HEK293 (cell line): ENCODE results near the gene ENAH.
A peak's percentile ranks its signal among the peaks of the same experiment; 100 is the strongest.

ENCODE experiments used
- CTCF ChIA-PET: fragments of 350-600 bp; formaldehyde crosslinking; extraction: SDS; loops from one replicate; lab custom pipeline; 2021; ENCODE audit warnings: antibody characterized with exemption; lab: Yijun Ruan, JAX
- POLR2A ChIA-PET: fragments of 300-600 bp; formaldehyde crosslinking; extraction: SDS; loops from one replicate; lab custom pipeline; 2020; ENCODE audit warnings: antibody characterized with exemption, inconsistent platforms; lab: Yijun Ruan, JAX
- H3K27ac ChIP-seq: fragments of 200-500 bp; sonication (Bioruptor generic); 2 replicates; pipeline ENCODE4 v1.5.1; 2014; ENCODE audit warnings: low read depth, low read length, control low read depth, inconsistent platforms; ENCODE audit errors: extremely low read depth
- H3K36me3 ChIP-seq, 2 experiments: fragments of 200-500 bp in 1 of 2; sonication (Bioruptor generic) in 1 of 2; 1 replicate in 1 of 2; 2 replicates in 1 of 2; pipeline ENCODE4 v1.5.1; 2014 to 2017; ENCODE audit warnings: inconsistent platforms in 2 of 2, low read length in 2 of 2; ENCODE audit not compliant: control insufficient read depth in 2 of 2, insufficient read depth in 1 of 2
- H3K4me1 ChIP-seq: fragments of 200-500 bp; sonication (Bioruptor generic); 2 replicates; pipeline ENCODE4 v1.5.1; 2014; ENCODE audit warnings: mild to moderate bottlenecking, low read length, inconsistent platforms; ENCODE audit not compliant: control insufficient read depth, insufficient read depth
- H3K4me3 ChIP-seq: 2 replicates; pipeline ENCODE4 v1.5.1; 2011; ENCODE audit warnings: low read depth, mild to moderate bottlenecking, control low read depth, low read length, moderate library complexity
- H3K9me3 ChIP-seq: fragments of 200-500 bp; sonication (Bioruptor generic); 2 replicates; pipeline ENCODE4 v1.5.1; 2014; ENCODE audit warnings: low read depth, low read length, inconsistent platforms; ENCODE audit not compliant: control insufficient read depth, insufficient read depth
- AEBP2 ChIP-seq: fragments of 450-650 bp; formaldehyde crosslinking; IDR thresholded peaks from 2 replicates; pipeline ENCODE4 v1.5.1; 2016; ENCODE audit warnings: missing biosample characterization, missing genetic modification characterization, borderline replicate concordance
- FEZF1 ChIP-seq: fragments of 450-650 bp; formaldehyde crosslinking; IDR thresholded peaks from 2 replicates; pipeline ENCODE4 v1.5.1; 2016; ENCODE audit warnings: missing biosample characterization, missing genetic modification characterization
- KLF9 ChIP-seq: fragments of 450-650 bp; formaldehyde crosslinking; IDR thresholded peaks from 2 replicates; pipeline ENCODE4 v1.5.1; 2016; ENCODE audit warnings: missing biosample characterization, missing genetic modification characterization, low read depth
- ZBTB20 ChIP-seq: fragments of 450-650 bp; formaldehyde crosslinking; IDR thresholded peaks from 2 replicates; pipeline ENCODE4 v1.5.1; 2016; ENCODE audit warnings: missing biosample characterization, missing genetic modification characterization
- ZBTB44 ChIP-seq: fragments of 450-650 bp; IDR thresholded peaks from 2 replicates; pipeline ENCODE4 v1.5.1; 2018; ENCODE audit warnings: missing biosample characterization, mild to moderate bottlenecking, missing genetic modification characterization
- ZBTB48 ChIP-seq: fragments of 450-650 bp; formaldehyde crosslinking; IDR thresholded peaks from 2 replicates; pipeline ENCODE4 v1.5.1; 2016; ENCODE audit warnings: missing biosample characterization, missing genetic modification characterization
- ZNF174 ChIP-seq: fragments of 450-650 bp; formaldehyde crosslinking; IDR thresholded peaks from 2 replicates; pipeline ENCODE4 v1.5.0; 2017; ENCODE audit warnings: missing biosample characterization, mild to moderate bottlenecking, missing genetic modification characterization
- ZNF239 ChIP-seq: fragments of 450-650 bp; formaldehyde crosslinking; IDR thresholded peaks from 2 replicates; pipeline ENCODE4 v1.5.1; 2016; ENCODE audit warnings: missing biosample characterization, missing genetic modification characterization
- ZNF341 ChIP-seq: fragments of 450-650 bp; formaldehyde crosslinking; IDR thresholded peaks from 2 replicates; pipeline ENCODE4; 2016; ENCODE audit warnings: low read depth, missing biosample characterization, missing genetic modification characterization
- ZNF354C ChIP-seq: fragments of 450-650 bp; formaldehyde crosslinking; IDR thresholded peaks from 2 replicates; pipeline ENCODE4 v1.5.1; 2016; ENCODE audit warnings: missing biosample characterization, missing genetic modification characterization, low read depth, borderline replicate concordance
- ZNF362 ChIP-seq: fragments of 450-650 bp; formaldehyde crosslinking; IDR thresholded peaks from 2 replicates; pipeline ENCODE4 v1.5.1; 2016; ENCODE audit warnings: missing biosample characterization, missing genetic modification characterization
- ZNF423 ChIP-seq: fragments of 450-650 bp; formaldehyde crosslinking; IDR thresholded peaks from 2 replicates; pipeline ENCODE4 v1.5.1; 2016; ENCODE audit warnings: missing biosample characterization, missing genetic modification characterization
- ZNF449 ChIP-seq: fragments of 450-650 bp; formaldehyde crosslinking; IDR thresholded peaks from 2 replicates; pipeline ENCODE4 v1.5.1; 2017; ENCODE audit warnings: missing biosample characterization, mild to moderate bottlenecking, missing genetic modification characterization, moderate library complexity
- ZNF555 ChIP-seq: fragments of 450-650 bp; formaldehyde crosslinking; conservative IDR thresholded peaks from 2 replicates; pipeline ENCODE4 v1.5.1; 2017; ENCODE audit warnings: missing biosample characterization, mild to moderate bottlenecking, missing genetic modification characterization, inconsistent platforms
- ZNF558 ChIP-seq: fragments of 450-650 bp; formaldehyde crosslinking; IDR thresholded peaks from 2 replicates; pipeline ENCODE4 v1.5.1; 2016; ENCODE audit warnings: missing biosample characterization, missing genetic modification characterization
- ZNF623 ChIP-seq: fragments of 450-650 bp; formaldehyde crosslinking; IDR thresholded peaks from 2 replicates; pipeline ENCODE4 v1.5.1; 2016; ENCODE audit warnings: missing biosample characterization, missing genetic modification characterization
- ZNF658 ChIP-seq: fragments of 450-650 bp; formaldehyde crosslinking; IDR thresholded peaks from 2 replicates; pipeline ENCODE4; 2016; ENCODE audit warnings: missing biosample characterization, missing genetic modification characterization
- TF ChIP-seq, protein P1 (sequence below): IDR thresholded peaks from 2 replicates; pipeline ENCODE4 v1.6.1; 2011; ENCODE audit warnings: mild to moderate bottlenecking, low read depth, low read length, borderline replicate concordance
- TF ChIP-seq, protein P2 (sequence below): fragments of 450-650 bp; formaldehyde crosslinking; IDR thresholded peaks from 2 replicates; pipeline ENCODE4 v1.5.1; 2016; ENCODE audit warnings: missing biosample characterization, missing genetic modification characterization

The ENAH gene

DNA sequence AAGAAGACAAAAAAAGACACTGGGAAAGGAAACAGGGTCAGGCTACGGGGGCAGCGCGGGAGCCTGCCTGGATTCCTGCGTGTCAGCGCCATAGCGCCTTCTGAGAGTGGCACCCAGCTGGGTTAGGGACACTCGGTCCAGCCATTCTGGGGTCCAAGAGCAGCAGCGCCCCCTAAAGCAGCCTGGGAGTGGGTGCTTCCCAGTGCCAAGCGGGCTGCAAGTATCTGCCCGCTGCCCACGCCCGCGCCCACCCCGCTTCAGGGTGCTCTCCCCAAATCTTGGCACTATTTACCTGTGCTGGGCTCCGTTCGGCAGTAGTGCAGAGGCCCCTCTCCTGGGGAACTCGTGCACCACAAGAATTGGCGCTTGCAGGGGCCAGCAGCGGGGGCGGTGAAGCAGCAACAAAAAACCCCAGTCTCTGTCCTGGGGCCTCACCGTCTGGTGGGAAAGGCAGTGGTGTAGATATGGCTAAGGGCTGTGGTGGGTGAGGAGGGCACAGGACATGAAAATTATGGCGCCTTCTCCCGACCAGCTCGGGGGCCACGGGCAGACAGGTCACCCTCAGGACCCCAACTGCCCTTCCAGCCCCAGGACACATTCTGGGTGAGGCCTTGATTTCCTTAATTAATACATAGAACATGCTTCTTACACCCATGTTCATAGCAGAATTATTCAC lies 200.9 kb downstream of the ENAH start (continued):
- TF ChIP-seq ZNF362 (tag by site-specific recombination) = no peak

- TF ChIP-seq ZNF449 (tag by site-specific recombination) (no peak), ZBTB48 (no peak), ZNF555 (tag by site-specific recombination) (no peak), ZBTB20 (tag by site-specific recombination) (no peak), ZNF341 (tag by site-specific recombination) (no peak), ZNF658 (tag by site-specific recombination) (no peak), FEZF1 (tag by site-specific recombination) (no peak), ZNF558 (tag by site-specific recombination) (no peak)
- TF ChIP-seq, protein P1, sequence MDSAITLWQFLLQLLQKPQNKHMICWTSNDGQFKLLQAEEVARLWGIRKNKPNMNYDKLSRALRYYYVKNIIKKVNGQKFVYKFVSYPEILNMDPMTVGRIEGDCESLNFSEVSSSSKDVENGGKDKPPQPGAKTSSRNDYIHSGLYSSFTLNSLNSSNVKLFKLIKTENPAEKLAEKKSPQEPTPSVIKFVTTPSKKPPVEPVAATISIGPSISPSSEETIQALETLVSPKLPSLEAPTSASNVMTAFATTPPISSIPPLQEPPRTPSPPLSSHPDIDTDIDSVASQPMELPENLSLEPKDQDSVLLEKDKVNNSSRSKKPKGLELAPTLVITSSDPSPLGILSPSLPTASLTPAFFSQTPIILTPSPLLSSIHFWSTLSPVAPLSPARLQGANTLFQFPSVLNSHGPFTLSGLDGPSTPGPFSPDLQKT = no peak
- Histone ChIP-seq H3K4me3 (no peak overlapping the region), H3K36me3 (no peaks in the 10 kb centered on the region), H3K4me1 (peaks cover 10% of the 10 kb centered on the region; the same call in 1 of the 2 replicates), H3K27ac (no peak overlapping the region), H3K9me3 (no peaks in the 10 kb centered on the region)
- CTCF ChIA-PET = interaction anchor here (0.6 to 1.8 kb wide), 6 partner anchors 23 to 1099 kb away, joined by 3 to 6 read pairs (median 4); no protein-coding TSS in a partner anchor
- POLR2A ChIA-PET = no interaction called here
Measured at GRCh38 chr1:225451340-225451739, 201.6 kb downstream of the ENAH start.

GRCh38 chr1:225450491-225451191 lies 202.3 kb downstream of the ENAH start:
- Histone ChIP-seq H3K4me3 (no peak overlapping the region), H3K4me1 (peaks cover 12% of the 10 kb centered on the region; the same call in 1 of the 2 replicates), H3K27ac (no peak overlapping the region), H3K9me3 (no peaks in the 10 kb centered on the region), H3K36me3 (no peaks in the 10 kb centered on the region)
- POLR2A ChIA-PET = no interaction called here
- no peak for TF ChIP-seq ZNF423 (tag by site-specific recombination)
- peak; percentile 99 for TF ChIP-seq ZNF623
- TF ChIP-seq ZNF354C (tag by site-specific recombination) = no peak
- TF ChIP-seq AEBP2 (tag by site-specific recombination) = no peak
- no peak for TF ChIP-seq ZNF658 (tag by site-specific recombination)
- TF ChIP-seq ZBTB44 (tag by site-specific recombination) = no peak
- TF ChIP-seq KLF9 = no peak
- no peak for TF ChIP-seq ZNF239
- TF ChIP-seq, protein P2, sequence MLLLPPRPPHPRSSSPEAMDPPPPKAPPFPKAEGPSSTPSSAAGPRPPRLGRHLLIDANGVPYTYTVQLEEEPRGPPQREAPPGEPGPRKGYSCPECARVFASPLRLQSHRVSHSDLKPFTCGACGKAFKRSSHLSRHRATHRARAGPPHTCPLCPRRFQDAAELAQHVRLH (tag by site-specific recombination) = 0 out of 2 replicates have a peak, but pooled peaks have one; percentile 47
- no peak for TF ChIP-seq ZNF174 (tag by site-specific recombination)
- CTCF ChIA-PET = interaction anchor here (0.6 to 1.8 kb wide), 6 partner anchors 9 to 132 kb away, joined by 3 to 8 read pairs (median 4); no protein-coding TSS in a partner anchor
